Amygdala (tissue), 56 donors: ENCODE data around the gene PLA1A.

Experiments
- DNase-seq, 56 donors: peaks; one replicate each; lab custom pipeline; 2025; lab: John Stamatoyannopoulos, UW

Gene PLA1A

DNA sequence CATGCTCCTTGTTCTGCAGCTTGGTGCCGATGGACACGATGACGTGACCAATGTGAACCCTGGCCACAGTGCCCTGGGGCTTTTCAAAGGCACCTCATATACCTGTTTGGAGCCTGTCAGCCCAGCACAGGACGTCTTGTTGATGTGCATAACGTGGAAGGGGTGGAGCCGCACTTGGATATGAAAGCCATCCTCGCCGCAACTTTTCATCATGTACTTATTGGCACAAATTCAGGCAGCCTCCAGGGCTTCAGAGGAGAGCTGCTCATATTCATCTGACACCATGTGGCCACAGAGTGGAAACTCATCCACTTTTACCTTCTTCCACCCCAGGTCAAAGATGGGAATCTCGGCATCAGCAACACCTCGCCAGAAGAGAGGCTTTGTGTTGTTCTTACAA, 38.0 kb downstream of the PLA1A start:
- no peak for DNase-seq

- no peak for DNase-seq
These were observed 38.6 kb downstream of the PLA1A start for GRCh38 chr3:119636249-119636648.

- DNase-seq, result no peak
These were observed 39.4 kb downstream of the PLA1A start for GRCh38 chr3:119636891-119637611.

- no peak for DNase-seq
These were observed 40.2 kb downstream of the PLA1A start for GRCh38 chr3:119637679-119638477.

GRCh38 chr3:119639494-119640350, 42.0 kb downstream of the PLA1A start:
- DNase-seq, result no peak

GRCh38 chr3:119641416-119641815, 43.7 kb downstream of the PLA1A start:
- DNase-seq, result no peak

DNA sequence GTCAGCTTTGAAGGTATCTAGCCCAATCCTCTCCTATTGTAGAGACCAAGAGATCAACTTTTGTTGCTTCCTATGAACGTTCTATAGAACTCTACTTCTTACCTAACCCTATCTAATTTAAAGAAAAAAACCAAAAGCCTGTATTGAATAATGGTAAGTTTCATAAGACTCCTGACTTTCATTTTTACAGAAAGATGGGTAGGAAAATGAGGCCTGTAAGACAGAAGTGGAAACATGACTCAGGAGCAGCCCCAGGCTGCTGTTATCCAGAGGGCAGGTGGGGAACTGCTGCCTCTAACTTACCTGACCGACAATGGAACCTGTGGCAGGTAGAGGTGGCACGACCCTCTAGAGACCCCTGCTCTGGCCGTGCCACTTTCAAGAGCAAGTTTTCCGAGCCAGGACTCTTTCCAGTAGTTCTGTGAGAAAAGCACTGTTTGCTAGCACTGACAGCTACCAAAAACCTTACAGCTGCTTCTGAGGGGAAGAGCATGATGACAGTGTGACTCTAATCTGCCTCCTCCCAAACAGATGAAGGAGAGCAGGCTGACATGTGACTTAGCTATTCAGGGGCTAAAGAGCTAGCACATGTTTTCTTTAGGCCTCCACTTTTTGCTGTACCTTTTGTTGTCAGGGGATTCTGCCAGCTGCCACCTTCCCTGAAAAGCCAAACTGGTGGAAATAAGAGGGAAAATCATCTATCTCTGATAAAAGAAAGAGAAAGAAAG, 45.2 kb downstream of the PLA1A start:
- DNase-seq, result no peak

DNA sequence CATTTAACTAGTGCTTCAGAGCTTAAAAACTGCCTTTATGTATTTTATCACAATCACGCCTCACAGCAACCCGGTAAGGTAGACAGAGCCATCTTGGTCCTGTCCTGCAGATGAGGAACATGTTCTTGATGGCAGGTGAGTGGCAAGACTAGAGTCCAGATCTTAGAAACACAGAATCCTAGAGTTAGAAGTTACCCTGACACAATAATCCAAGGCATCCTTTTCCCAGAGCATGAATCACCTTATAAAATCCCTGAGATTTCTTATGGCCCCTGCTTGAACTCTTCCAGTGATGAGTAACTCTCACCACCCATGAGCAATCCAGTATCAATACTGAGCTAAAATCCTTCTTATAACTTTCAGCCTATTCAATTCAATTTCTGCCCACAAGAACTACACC, 45.8 kb downstream of the PLA1A start:
- DNase-seq, result no peak

DNA sequence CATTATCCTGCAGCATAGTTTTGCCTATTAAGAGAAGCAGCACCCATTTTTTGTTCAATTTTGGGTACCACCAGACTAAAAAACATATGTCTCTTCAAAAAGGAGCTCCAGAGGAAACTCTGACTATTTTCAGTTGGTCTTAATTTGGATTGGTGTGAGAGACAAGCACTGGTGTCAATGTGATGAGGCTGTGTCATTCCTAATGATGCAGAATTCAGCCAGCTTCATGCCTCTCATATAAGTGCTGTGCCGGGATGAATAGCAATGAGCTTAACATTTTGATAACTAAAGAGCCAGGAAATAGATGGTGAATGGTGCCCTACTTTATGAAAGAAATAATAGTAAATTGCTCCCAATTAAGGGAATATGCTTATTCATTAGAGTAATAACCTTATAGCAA, 46.8 kb downstream of the PLA1A start:
- no peak for DNase-seq

- no peak for DNase-seq
These were observed 48.1 kb downstream of the PLA1A start for GRCh38 chr3:119645813-119646212.

DNA sequence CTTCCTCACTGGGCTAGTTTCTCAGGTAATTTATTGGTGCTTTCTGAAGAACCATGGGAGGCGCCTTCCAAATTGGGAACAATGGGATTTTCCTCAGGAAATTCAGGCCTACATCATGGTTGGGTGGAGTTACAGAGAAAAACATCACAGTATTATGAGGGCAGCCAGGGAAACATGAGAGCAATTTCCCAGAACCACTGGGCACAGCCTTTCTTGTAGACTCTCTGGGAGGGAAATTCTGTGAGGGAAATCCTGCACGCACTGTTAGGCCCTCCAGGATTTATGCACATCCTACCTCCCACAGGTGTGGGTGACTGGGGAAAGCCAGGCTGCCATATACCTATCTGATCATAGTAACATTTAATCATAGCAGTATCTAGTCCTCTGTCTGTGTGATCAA, 49.5 kb downstream of the PLA1A start:
- DNase-seq, result no peak

- DNase-seq, result no peak
These were observed 50.3 kb downstream of the PLA1A start for GRCh38 chr3:119647843-119648575.

- no peak for DNase-seq
These were observed 52.1 kb downstream of the PLA1A start for GRCh38 chr3:119649761-119650160.

DNA sequence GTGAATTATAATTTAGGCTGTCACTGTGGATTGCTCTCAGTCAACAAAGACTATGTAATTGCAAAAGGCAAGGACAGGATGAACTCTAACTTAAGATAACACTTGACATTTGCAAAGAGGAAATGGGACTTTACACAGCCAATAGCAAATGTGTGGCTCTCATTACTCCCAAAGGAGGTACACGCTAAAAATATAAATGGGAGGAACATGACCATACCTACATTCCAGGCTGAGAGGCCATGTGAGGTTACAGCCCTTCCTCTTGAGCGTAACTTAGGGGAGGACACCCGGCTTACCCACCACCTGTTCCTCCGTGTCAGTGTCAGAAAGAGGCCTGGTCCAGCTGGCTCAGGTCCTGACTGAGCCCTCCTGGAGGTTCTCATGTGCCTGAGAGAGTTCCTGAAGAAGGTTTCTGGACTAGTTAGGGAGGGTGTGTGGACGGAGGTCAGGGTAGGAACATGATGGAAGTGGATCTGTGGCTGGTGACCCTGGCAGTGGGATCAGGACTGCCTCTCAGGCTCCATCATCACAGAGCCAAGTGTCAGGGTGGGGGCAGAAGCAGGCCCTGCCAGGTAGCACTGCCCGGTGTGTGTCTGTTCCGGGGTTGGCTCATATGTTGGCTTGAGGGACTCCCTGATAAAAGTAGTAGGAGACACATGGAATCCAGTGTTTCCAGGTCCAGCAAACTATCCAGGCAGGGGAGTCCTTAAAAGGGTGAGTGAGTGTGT, 54.8 kb downstream of the PLA1A start:
- DNase-seq, result no peak

DNA sequence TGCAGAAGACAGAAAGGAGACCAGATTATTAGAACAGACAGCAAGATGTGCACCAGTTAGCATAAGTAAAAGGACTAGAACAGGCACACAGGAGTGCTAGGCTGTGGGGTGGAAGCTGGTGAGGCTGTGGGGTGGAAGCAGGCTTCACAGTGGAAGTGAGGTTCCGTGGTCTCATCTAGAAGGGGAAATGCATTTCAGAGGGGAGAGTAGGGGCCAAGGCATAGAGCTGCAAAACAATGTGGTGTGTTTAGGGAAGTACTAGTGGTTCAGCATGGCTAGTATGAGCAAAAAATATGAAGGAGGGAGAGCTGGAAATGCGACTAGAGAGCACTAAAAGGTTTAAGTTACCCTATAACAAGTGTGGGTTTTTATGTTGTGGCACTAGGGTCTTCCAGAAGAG, 56.2 kb downstream of the PLA1A start:
- DNase-seq, result no peak

DNA sequence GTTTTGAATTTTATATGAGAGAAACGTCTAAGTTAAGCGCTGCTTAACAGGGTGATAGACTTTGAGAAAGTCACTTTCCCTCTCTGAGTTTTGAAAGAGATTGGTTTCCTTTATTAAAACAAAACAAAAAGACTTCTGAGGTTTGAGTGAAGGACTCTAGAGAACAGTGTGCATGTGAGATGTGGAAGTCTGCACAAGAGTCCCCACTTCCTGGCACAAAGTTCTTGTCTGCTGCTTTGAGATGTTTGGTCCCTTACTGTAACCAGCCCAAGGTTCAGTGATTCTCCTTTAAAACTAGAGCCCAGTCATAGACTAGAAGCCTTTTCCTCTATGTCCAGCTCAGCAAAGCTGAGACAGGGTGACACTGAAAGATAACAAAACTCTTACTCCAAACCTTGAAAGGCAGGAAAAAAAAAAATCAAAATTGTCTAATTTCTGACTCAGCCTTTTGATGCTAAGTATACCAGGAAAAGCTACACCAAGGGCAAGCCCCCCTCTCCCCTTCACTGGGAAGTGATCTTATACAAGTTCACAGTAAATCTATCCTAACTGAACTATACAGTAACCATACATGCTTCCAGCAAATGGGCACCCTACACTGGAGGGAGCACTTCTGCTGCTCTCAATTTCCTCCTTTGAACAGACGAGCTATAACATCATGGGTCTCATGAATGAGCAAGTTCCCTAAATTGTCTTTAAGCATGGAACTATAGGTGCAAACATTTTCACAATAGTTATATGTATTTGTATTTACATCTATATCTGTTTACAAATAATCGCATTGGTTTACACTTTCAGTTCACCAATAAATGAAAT, 60.4 kb downstream of the PLA1A start:
- no peak for DNase-seq

- DNase-seq, result no peak
These were observed 61.3 kb downstream of the PLA1A start for GRCh38 chr3:119658994-119659393.

- DNase-seq, result no peak
These were observed 62.1 kb downstream of the PLA1A start for GRCh38 chr3:119659606-119660291.
